ENCODE data around the gene RABEPK. TPM values are rescaled to one million over a fixed set of nuclear protein-coding genes. Genes with fewer than 3 reads are reported as not detected.
A peak's percentile ranks its signal among the peaks of the same experiment; 100 is the strongest.
"Not testable (repeated sequence)": the region's sequence is repeated elsewhere in the genome, so short reads cannot be mapped to it uniquely, and the experiment has no call there.

The RABEPK gene, protein sequence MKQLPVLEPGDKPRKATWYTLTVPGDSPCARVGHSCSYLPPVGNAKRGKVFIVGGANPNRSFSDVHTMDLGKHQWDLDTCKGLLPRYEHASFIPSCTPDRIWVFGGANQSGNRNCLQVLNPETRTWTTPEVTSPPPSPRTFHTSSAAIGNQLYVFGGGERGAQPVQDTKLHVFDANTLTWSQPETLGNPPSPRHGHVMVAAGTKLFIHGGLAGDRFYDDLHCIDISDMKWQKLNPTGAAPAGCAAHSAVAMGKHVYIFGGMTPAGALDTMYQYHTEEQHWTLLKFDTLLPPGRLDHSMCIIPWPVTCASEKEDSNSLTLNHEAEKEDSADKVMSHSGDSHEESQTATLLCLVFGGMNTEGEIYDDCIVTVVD
- 45.6 TPM for polyA plus RNA-seq (2012; ENCODE audit: missing spikeins)

GRCh38 chr9:125200216-125201047 lies at the start of gene RABEPK:
RABEPK (plus strand) TSS chr9:125200542; CDS start chr9:125203014, 2,472 bp downstream.
- TF ChIP-seq POLR2AphosphoS5 (IDR thresholded peaks at IDR 0.05; ENCODE audit: low read depth, low read length): peak; percentile 75
- TF ChIP-seq POLR2A (IDR thresholded peaks at IDR 0.05; ENCODE audit: low read depth, low read length): peak; percentile 83
- TF ChIP-seq TAF1 (IDR thresholded peaks at IDR 0.05; ENCODE audit: borderline replicate concordance, low read depth, low read length): peak; percentile 41; the same call in 1 of the 2 replicates
- peak; percentile 96 for DNase-seq (ENCODE audit: insufficient read length)
- FAIRE-seq: peak; percentile 85

DNA sequence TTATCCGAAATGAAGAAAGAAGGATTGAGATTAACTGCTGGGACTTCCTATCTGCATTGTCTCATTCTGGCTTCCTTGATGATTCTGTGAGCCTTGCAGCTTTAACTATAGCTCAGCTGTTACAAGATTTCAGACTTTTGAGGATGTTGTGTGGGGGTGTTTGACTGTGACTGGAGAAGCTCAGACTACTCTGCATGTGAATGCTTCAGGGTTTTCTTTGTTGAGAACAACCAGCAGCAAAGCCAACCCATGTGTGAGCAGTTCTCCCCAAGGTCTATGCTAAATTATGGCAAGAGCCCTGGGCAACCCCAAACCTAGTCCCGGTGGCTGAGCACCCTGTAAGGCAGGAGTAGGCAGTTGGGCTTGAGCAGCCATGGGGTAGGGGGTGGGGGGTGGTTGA lies 48.6 kb upstream of the RABEPK start:
- DNase-seq (ENCODE audit: insufficient read length): no peak
- no peak for FAIRE-seq
- TF ChIP-seq POLR2A (IDR thresholded peaks at IDR 0.05; ENCODE audit: low read depth, low read length): no peak
- TF ChIP-seq POLR2AphosphoS5 (IDR thresholded peaks at IDR 0.05; ENCODE audit: low read depth, low read length): no peak
- TF ChIP-seq TAF1 (IDR thresholded peaks at IDR 0.05; ENCODE audit: borderline replicate concordance, low read depth, low read length): no peak

DNA sequence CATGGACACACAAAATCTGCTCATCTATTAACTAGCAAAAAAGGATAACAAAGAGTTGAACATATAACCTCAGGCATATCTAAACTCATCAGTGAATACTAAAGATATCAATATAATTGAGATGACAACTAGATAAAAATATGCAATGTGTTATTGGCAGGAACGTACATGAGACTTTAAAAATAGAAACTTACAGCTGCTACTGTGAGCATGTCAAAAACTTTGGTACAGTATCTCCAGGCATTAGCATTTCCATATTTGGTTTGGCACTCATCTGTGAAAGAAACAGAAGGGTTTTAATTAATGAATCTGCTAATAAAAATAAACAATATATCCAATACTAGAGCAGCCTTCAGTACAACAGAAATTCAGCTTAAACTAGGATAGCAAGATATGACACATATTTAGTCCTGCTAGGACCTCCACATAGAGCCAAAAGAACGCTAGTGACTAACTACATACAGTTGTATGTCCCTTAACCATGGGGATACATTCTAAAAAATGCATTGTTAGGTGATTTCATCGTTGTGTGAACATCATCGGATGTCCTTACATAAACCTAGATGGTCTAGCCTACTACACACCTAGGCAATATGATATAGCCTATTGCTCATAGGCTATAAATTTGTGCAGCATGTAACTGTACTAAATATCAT lies 46.5 kb upstream of the RABEPK start:
- DNase-seq (ENCODE audit: insufficient read length) (no peak), FAIRE-seq (no peak)
- no peak for TF ChIP-seq POLR2AphosphoS5 (IDR thresholded peaks at IDR 0.05; ENCODE audit: low read depth, low read length)

DNA sequence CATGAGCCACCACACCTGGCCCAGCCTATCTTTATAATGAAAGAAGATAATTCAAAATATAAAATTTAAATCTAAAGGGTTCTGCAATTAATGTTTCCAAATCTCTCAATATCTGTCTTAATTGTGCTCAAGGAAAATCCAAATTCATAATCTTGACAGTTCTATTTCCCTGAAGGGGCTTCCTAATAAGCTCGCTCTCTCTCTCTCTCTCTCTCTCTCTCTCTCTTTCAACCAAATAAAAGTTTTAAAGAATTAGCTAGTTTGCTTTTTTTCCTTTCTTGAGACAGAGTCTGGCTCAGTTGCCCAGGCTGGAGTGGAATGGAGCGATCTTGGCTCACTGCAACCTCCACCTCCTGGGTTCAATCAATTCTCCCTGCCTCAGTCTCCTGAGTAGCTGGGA lies 43.8 kb upstream of the RABEPK start:
- no peak for FAIRE-seq
- no peak for DNase-seq (ENCODE audit: insufficient read length)
- TF ChIP-seq POLR2A (IDR thresholded peaks at IDR 0.05; ENCODE audit: low read depth, low read length) (no peak), TAF1 (IDR thresholded peaks at IDR 0.05; ENCODE audit: borderline replicate concordance, low read depth, low read length) (no peak), POLR2AphosphoS5 (IDR thresholded peaks at IDR 0.05; ENCODE audit: low read depth, low read length) (no peak)

GRCh38 chr9:125160750-125161149 lies 39.6 kb upstream of the RABEPK start:
- FAIRE-seq: no peak
- no peak for DNase-seq (ENCODE audit: insufficient read length)
- TF ChIP-seq TAF1 (IDR thresholded peaks at IDR 0.05; ENCODE audit: borderline replicate concordance, low read depth, low read length) (no peak), POLR2A (IDR thresholded peaks at IDR 0.05; ENCODE audit: low read depth, low read length) (no peak), POLR2AphosphoS5 (IDR thresholded peaks at IDR 0.05; ENCODE audit: low read depth, low read length) (no peak)

- no peak for FAIRE-seq
- no peak for TF ChIP-seq POLR2AphosphoS5 (IDR thresholded peaks at IDR 0.05; ENCODE audit: low read depth, low read length)
- TF ChIP-seq POLR2A (IDR thresholded peaks at IDR 0.05; ENCODE audit: low read depth, low read length): no peak
- no peak for TF ChIP-seq TAF1 (IDR thresholded peaks at IDR 0.05; ENCODE audit: borderline replicate concordance, low read depth, low read length)
- DNase-seq (ENCODE audit: insufficient read length): no peak
These were observed 38.9 kb upstream of the RABEPK start for GRCh38 chr9:125161284-125161918.

- not testable (repeated sequence) for FAIRE-seq; DNase-seq (ENCODE audit: insufficient read length)
These were observed 37.5 kb upstream of the RABEPK start for GRCh38 chr9:125162891-125163290.

- no peak for TF ChIP-seq POLR2AphosphoS5 (IDR thresholded peaks at IDR 0.05; ENCODE audit: low read depth, low read length)
- no peak for TF ChIP-seq POLR2A (IDR thresholded peaks at IDR 0.05; ENCODE audit: low read depth, low read length)
- DNase-seq (ENCODE audit: insufficient read length) (no peak), FAIRE-seq (no peak)
These were observed 33.6 kb upstream of the RABEPK start for GRCh38 chr9:125166762-125167161.

DNA sequence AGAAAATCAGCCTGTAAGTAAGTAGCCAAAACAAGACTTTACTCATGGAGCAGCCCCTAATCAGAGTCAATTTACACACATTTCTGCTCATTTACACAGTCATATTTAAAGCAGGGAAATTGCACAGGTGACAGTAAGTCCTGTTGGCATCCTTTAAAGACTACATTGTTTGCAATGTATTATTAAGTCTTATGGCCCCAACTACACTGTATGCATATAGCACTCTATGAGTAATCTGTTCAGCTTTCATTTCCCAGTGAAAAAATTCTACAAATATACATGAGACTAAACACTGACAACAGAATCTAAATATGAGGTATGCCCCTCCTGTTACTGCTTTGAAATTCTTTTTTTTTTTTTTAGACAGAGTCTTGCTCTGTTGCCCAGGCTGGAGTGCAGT lies 30.4 kb upstream of the RABEPK start:
- no peak for DNase-seq (ENCODE audit: insufficient read length)
- FAIRE-seq: no peak
- no peak for TF ChIP-seq POLR2A (IDR thresholded peaks at IDR 0.05; ENCODE audit: low read depth, low read length)
- no peak for TF ChIP-seq POLR2AphosphoS5 (IDR thresholded peaks at IDR 0.05; ENCODE audit: low read depth, low read length)

DNA sequence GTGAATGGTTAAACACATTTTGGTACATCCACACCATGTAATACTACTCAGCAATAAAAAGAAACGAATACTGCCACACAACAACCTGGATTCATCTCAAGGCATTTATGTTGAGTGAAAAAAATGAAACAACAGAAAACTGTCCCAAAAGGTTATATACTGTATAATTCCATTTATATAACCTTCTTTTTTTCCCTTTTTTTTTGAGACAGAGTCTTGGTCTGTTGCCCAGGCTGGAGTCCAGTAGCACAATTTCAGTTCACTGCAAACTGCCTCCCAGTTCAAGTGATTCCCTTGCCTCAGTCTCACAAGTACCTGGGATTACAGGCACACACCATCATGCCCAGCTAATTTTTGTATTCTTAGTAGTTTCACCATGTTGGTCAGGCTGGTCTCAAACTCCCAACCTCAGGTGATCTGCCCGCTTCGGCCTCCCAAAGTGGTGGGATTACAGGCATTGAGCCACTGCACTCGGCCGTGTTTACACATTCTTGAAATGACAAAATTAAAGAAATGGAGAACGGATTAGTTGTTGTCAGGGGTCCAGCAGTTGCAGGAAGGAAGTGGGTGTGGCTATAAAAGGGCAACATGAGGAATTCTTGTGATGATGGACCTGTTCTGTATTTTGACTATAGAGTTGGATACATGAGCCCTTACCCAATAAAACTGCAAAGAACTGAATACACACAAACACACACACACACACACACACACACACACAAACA lies 28.1 kb upstream of the RABEPK start:
- TF ChIP-seq POLR2AphosphoS5 (IDR thresholded peaks at IDR 0.05; ENCODE audit: low read depth, low read length): no peak
- FAIRE-seq (no peak), DNase-seq (ENCODE audit: insufficient read length) (no peak)

DNA sequence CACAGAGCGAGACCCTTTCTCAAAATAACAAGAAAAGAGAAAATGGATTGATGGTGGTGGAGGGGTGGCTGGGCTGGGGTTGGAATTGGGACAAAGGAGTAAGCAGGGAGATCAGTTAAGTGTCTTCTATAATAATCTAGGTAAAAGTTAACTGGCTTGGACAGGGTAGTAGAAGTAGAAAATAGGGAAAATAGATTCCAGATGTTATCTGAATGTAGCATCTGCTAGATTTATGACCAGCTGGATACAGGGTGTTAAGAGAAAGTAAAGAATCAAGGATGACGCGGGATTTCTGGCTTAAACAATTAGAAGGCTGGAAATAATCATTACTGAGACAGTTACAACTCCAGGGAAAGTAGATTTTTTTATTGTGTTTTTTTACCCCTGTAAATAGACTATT lies 23.7 kb upstream of the RABEPK start:
- no peak for TF ChIP-seq POLR2A (IDR thresholded peaks at IDR 0.05; ENCODE audit: low read depth, low read length)
- no peak for TF ChIP-seq TAF1 (IDR thresholded peaks at IDR 0.05; ENCODE audit: borderline replicate concordance, low read depth, low read length)
- TF ChIP-seq POLR2AphosphoS5 (IDR thresholded peaks at IDR 0.05; ENCODE audit: low read depth, low read length): no peak
- FAIRE-seq (no peak), DNase-seq (ENCODE audit: insufficient read length) (no peak)

All from GM12892 (cell line).